HG03103 (cell line): ENCODE measurements around the gene RGS1.
A peak's percentile ranks its signal among the peaks of the same experiment; 100 is the strongest.

Experiments used
- ATAC-seq: cut with Tn5 transposase; IDR thresholded peaks from one replicate; pipeline ENCODE4 v1.9.1; 2021; ENCODE audit warnings: low read depth; ENCODE audit not compliant: unreplicated experiment

Gene RGS1

DNA sequence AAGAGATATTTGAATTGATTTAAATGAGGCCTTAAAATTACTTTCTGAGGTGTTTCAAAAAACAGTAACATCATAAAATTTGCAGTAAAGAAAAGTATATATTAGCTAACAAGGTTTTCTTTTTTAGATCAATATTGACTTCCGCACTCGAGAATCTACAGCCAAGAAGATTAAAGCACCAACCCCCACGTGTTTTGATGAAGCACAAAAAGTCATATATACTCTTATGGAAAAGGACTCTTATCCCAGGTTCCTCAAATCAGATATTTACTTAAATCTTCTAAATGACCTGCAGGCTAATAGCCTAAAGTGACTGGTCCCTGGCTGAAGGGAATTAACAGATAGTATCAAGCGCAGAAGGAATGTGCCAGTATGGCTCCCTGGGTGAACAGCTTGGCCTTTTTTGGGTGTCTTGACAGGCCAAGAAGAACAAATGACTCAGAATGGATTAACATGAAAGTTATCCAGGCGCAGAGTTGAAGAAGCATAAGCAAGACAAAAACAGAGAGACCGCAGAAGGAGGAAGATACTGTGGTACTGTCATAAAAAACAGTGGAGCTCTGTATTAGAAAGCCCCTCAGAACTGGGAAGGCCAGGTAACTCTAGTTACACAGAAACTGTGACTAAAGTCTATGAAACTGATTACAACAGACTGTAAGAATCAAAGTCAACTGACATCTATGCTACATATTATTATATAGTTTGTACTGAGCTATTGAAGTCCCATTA, 3.6 kb downstream of the RGS1 start:
- ATAC-seq, result no peak

GRCh38 chr1:192580351-192580962, 4.9 kb downstream of the RGS1 start:
- no peak for ATAC-seq

GRCh38 chr1:192581131-192581927, 5.8 kb downstream of the RGS1 start:
- ATAC-seq, result no peak

- no peak for ATAC-seq
Measured at GRCh38 chr1:192584866-192585265, 9.3 kb downstream of the RGS1 start.

DNA sequence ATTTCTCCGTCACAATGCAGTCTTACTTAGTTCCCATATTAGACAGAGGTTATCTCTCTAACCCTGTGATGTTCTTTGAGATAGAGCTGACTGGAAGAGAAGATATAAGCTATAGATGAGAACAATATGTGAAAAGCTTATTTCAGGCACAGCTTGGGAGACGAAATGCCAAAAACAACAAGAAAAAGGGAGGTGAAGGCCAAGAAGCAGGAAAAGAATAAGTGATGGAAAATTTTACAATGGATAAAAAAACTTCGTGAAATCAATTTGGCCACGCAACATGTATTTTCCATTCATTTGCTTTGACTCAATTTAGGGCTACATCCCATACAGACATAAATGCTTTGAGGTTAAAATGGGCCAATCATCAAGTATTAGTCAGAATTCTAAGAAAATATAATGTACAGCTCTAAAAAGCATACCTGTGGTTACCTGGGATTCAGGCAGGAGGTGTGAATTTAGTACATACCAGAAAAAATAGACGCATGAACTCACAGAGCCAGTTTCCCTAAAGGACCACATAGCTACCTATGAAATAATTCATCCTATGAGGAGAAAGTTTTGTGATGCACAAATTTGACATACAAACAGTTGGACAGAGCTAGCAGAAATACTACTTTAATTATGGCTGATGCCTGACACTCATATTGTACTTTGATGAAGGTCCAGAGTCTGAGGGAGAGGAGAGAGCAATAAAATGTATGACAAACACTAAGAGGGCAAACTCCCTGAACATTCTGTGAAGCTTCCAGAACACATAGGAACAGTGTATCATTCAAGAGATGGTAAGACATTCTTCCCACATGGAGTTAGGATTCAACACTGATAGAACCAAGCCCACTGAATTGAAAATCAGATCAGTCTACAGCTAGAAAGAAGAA, 12.1 kb downstream of the RGS1 start:
- ATAC-seq, result no peak

DNA sequence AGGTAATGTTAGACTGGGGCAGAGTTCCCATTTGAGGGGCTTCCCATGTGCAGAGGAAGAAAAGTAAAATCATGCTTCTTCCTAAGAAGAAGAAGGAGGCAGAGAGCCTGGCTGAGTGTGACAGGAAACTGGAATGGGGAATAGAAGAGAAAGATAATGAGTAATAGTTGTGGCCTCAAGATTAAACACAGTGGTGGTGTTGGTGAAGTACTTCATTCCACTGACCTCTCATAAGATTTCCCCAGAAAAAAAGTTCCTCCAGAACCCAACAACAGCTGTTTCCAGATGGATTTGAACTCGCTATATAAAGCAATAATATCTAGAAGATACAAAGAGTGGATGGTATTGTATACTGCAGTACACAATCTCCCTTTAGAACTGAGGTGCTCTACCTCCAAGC, 13.0 kb downstream of the RGS1 start:
- ATAC-seq, result no peak

DNA sequence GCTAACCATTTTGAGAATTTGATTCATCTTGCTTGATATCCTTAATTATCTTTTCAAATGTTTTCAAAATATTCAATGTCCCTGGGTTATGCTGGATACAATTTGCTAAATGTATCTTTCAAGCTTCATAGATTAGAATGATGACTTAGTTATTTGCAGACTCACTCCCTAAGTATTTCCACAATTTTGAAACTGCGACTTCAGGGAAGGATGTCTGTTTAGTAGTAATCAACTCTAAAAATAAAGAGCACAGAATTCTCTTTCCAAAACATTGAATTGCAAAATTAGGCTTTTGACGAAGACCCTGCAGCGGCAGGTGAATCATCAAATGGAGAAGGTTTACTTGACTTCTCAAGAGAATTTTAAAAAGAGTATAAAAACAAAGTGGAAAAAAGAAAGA, 14.2 kb downstream of the RGS1 start:
- ATAC-seq, result no peak

GRCh38 chr1:192592517-192592916, 16.9 kb downstream of the RGS1 start:
- ATAC-seq, result no peak

DNA sequence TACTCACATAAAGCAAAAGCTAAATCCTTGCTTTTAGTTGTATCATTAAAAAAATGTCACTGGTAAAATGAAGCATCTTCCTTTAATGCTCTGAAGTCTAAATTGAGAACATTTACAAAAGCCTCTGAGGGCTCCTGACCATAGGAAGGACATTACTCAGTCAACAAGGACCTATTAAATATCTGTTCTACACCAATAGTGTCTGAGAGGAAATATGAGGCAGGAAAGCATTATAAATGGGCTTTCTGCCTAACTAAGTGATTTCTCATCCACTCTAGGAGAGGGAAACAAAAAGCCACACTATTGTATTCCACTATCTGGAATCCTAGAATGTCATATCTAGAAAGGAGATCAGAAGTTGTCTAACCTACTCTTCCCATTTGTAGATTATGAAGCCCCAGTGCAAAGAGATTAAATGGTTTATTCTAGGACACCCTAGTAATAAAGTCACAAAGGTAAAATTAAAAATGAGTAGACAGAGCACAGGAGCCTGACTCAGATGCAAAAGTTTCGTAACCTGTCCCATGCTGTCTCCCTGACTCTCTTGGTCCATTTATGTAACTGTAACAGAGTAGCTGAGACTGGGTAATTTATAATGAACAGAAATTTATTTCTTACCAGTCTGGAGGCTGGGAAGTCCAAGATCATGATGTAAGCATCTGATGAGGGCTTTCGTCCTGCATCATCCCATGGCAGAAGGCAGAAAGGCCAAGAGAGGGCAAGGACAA, 17.6 kb downstream of the RGS1 start:
- no peak for ATAC-seq

DNA sequence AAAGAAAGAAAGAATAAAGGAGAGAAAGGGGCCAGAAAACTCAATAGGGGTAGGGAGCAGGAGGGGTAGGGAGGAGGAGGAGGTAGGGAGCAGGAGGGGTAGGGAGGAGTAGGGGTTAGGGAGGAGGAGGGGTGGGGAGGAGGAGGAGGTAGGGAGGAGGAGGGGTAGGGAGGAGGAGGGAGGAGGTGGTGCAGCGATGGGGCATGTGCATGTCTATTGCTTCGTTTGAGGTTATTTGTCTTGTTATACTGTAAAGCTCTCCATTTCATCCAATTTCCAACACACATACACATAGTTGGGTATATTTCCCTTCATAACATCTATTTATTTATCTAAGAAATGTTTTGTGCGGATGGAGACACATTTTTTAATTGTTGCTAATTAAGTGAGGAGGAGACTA, 19.7 kb downstream of the RGS1 start:
- no peak for ATAC-seq

- no peak for ATAC-seq
Measured at GRCh38 chr1:192598589-192598988, 23.0 kb downstream of the RGS1 start.

- ATAC-seq, result no peak
Measured at GRCh38 chr1:192600275-192600674, 24.7 kb downstream of the RGS1 start.

DNA sequence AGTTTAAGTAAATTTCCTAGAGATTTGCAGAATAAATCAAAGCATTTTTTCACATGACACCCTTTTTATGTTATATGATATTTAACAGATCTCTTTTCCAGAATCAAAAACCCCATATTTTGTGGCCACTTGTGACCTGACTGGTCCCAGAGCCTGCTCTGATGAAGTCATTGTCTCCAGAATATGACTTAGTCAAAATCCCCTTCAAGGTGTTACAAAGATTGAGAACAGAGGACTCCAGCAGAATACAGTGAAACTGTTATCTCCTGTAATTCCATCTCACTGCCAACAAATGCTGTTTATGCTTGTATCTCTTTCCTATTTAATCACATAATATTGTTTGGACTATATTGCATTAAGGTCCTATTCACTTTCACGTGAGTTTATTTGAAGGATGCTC, 25.6 kb downstream of the RGS1 start:
- ATAC-seq, result peak; percentile 40

DNA sequence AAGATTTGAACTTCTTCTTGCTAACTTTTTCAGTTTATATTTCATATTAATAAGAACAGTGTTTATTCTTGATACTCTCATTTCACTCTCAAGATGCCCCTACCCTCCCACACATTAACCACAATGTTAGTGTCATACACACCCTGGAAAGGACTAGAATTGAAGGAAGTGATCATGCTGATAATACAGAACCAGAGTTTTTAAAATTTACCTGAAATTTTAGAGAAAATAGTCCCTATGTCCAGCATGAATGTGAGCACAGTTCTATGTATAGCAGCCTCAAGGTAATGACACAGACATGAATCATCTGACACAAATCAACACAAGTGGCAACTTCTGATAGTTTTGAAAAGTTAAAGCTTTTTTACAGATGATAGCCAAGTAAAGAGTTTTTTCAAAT, 26.0 kb downstream of the RGS1 start:
- ATAC-seq, result peak; percentile 34

DNA sequence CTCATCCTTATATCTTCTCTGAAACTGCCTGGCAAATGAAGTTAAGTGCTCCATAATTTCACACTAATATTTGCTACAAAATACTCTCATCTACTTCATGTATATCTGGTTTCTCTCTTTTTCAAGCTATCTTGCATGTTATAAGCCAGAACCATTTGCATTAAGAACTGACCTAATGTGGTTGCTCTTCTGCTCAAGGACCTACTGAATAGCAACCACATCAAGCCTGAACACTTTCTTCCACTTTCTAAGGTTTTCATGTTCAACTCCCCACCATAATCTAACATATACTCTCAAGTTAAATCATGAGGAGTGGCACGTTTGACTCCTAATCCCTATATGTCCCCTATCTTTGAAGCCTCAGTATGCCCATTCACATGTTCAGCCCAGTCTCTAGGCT, 27.2 kb downstream of the RGS1 start:
- ATAC-seq, result no peak

- ATAC-seq, result no peak
Measured at GRCh38 chr1:192603218-192603787, 27.7 kb downstream of the RGS1 start.

- peak; percentile 26 for ATAC-seq
Measured at GRCh38 chr1:192604979-192605620, 29.5 kb downstream of the RGS1 start.

GRCh38 chr1:192608671-192609070, 33.1 kb downstream of the RGS1 start:
- no peak for ATAC-seq
